Osteoblast (primary cell): Measurements from ENCODE around the gene PIGW. TPM values are rescaled to one million over a fixed set of nuclear protein-coding genes. Genes with fewer than 3 reads are reported as not detected.

Experiments
- DNase-seq: peaks from one replicate; pipeline ENCODE4 v3.0.0; 2011; ENCODE audit warnings: low spot score, mixed read lengths; ENCODE audit not compliant: insufficient read length; ENCODE audit errors: missing footprints
- H2AFZ ChIP-seq: 2 replicates; pipeline ENCODE4 v1.6.0; 2011; ENCODE audit warnings: mild to moderate bottlenecking, low read length
- H3K27ac ChIP-seq: 2 replicates; pipeline ENCODE4 v1.5.1; 2011; ENCODE audit warnings: mild to moderate bottlenecking, low read depth, low read length, moderate library complexity
- H3K27me3 ChIP-seq: 2 replicates; pipeline ENCODE4 v1.6.0; 2012; ENCODE audit warnings: mild to moderate bottlenecking, control low read depth, inconsistent platforms, low read length, moderate library complexity; ENCODE audit not compliant: insufficient read depth
- H3K36me3 ChIP-seq: 2 replicates; pipeline ENCODE4 v1.5.1; 2011; ENCODE audit warnings: mild to moderate bottlenecking, low read length, control low read depth, moderate library complexity; ENCODE audit not compliant: insufficient read depth
- H3K4me1 ChIP-seq: 2 replicates; pipeline ENCODE4 v1.5.1; 2011; ENCODE audit warnings: mild to moderate bottlenecking, low read length, control low read depth, moderate library complexity; ENCODE audit not compliant: insufficient read depth
- H3K4me2 ChIP-seq: 2 replicates; pipeline ENCODE4 v1.6.0; 2011; ENCODE audit warnings: mild to moderate bottlenecking, low read length; ENCODE audit not compliant: insufficient read depth
- H3K4me3 ChIP-seq: fragments of 200-600 bp; sonication (generic); 3 replicates; pipeline ENCODE4 v1.5.1; 2012; ENCODE audit warnings: mild to moderate bottlenecking, low read length, inconsistent platforms; ENCODE audit not compliant: insufficient read depth
- H3K79me2 ChIP-seq: 2 replicates; pipeline ENCODE4 v1.6.0; 2012; ENCODE audit warnings: mild to moderate bottlenecking, low read length, control low read depth, inconsistent platforms; ENCODE audit not compliant: insufficient read depth
- H3K9me3 ChIP-seq: 2 replicates; pipeline ENCODE4 v1.5.1; 2011; ENCODE audit warnings: low read depth, low read length, control low read depth
- H4K20me1 ChIP-seq: 2 replicates; pipeline ENCODE4 v1.6.0; 2012; ENCODE audit warnings: mild to moderate bottlenecking, low read length, control low read depth; ENCODE audit not compliant: insufficient read depth
- small RNA-seq: library from RNA; depleted of rRNA; stranded (forward); fragments of <200 nt; gene quantifications from one replicate; pipeline ENCODE3, GENCODE V24; 2012
- total RNA-seq: library from RNA; depleted of rRNA; stranded (reverse); fragments of >200 nt; gene quantifications from 2 replicates; pipeline ENCODE4 v1.2.3, GENCODE V29; 2012
- TF ChIP-seq, protein P1 (sequence below): IDR thresholded peaks from 2 replicates; pipeline ENCODE4 v1.5.1; 2011; ENCODE audit warnings: mild to moderate bottlenecking, low read depth, low read length, moderate library complexity; ENCODE audit errors: extremely low read depth

Gene PIGW
- total RNA-seq, 1 donor: 9.0 TPM

DNA sequence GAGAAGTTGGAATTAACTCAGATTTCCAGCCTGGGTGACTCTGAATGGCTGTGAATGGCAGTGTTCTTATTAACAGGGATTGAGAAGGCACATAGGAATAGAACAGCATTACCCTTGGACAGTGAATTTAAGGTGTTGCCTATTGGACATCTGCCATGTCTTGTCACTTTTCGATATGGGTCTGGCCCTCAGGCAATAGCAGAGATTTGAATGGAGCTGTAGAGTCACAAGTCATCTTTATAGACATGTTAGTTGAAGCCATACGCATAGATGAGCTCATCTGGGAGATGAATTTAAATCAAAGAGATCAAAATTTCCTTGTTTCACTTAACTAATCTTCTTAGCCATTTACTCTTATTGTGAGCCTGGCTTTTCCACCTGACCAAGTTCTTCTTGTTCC, 42.0 kb downstream of the PIGW start:
- TF ChIP-seq, protein P1, sequence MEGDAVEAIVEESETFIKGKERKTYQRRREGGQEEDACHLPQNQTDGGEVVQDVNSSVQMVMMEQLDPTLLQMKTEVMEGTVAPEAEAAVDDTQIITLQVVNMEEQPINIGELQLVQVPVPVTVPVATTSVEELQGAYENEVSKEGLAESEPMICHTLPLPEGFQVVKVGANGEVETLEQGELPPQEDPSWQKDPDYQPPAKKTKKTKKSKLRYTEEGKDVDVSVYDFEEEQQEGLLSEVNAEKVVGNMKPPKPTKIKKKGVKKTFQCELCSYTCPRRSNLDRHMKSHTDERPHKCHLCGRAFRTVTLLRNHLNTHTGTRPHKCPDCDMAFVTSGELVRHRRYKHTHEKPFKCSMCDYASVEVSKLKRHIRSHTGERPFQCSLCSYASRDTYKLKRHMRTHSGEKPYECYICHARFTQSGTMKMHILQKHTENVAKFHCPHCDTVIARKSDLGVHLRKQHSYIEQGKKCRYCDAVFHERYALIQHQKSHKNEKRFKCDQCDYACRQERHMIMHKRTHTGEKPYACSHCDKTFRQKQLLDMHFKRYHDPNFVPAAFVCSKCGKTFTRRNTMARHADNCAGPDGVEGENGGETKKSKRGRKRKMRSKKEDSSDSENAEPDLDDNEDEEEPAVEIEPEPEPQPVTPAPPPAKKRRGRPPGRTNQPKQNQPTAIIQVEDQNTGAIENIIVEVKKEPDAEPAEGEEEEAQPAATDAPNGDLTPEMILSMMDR: no peak
- H3K4me3 ChIP-seq: no peak overlapping the region
- no peaks in the 10 kb centered on the region for H3K9me3 ChIP-seq
- peaks cover 81% of the 10 kb centered on the region for H3K79me2 ChIP-seq
- no peak for DNase-seq
- no peak overlapping the region for H3K27ac ChIP-seq
- peaks cover 12% of the 10 kb centered on the region for H3K4me1 ChIP-seq
- peaks cover 52% of the 10 kb centered on the region for H4K20me1 ChIP-seq
- no peak overlapping the region for H3K4me2 ChIP-seq
- no peak overlapping the region for H2AFZ ChIP-seq
- H3K27me3 ChIP-seq: no peaks in the 10 kb centered on the region
- H3K36me3 ChIP-seq: peaks cover 69% of the 10 kb centered on the region

GRCh38 chr17:36578671-36579070, 43.9 kb downstream of the PIGW start:
- no peak overlapping the region for H3K27ac ChIP-seq
- H3K4me3 ChIP-seq: no peak overlapping the region
- H3K4me2 ChIP-seq: no peak overlapping the region
- TF ChIP-seq, protein P1: no peak
- H3K36me3 ChIP-seq: peaks cover 66% of the 10 kb centered on the region
- peaks cover 75% of the 10 kb centered on the region for H3K79me2 ChIP-seq
- no peaks in the 10 kb centered on the region for H3K27me3 ChIP-seq
- H3K9me3 ChIP-seq: no peaks in the 10 kb centered on the region
- peaks cover 39% of the 10 kb centered on the region for H4K20me1 ChIP-seq
- no peak for DNase-seq
- H2AFZ ChIP-seq: no peak overlapping the region
- H3K4me1 ChIP-seq: peaks cover 12% of the 10 kb centered on the region

DNA sequence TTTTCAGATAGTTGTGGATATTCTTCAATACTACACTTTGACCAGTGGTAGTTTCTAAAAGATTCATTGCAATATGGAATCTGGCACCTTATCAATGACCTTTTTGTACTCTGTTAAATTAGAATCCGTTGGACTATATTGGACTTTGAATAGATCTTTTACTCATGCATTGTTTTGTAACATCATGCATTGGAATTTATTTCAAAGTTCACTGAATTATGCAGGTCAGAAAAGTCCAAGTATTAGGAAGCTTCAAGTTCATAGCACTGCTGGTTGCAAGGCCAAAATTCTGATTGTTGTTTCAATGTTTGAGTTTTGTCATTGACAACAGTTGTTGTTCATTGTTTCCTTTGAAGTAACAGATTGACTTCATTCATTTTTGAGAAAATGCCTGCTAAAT, 49.0 kb downstream of the PIGW start:
- H3K36me3 ChIP-seq: peaks cover 83% of the 10 kb centered on the region

DNA sequence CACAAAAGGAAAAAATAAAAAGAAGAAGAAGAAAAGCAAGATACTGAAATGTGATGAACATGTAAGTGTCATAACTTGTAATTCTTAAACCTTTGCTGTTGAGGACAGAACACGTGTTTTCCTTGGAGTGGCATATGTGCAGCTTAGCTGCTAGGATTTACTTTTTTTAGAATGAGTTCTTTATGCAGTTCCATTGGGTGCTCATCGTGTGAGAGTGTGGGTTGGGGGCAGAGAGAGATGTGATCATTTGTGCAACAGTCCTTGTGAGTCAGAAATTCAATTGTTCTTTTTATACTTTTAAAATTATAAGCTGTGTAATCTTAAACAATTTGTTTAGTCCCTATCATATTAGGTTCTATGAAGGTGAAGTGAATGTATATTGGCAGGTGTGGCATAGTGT, 51.4 kb downstream of the PIGW start:
- H3K27me3 ChIP-seq: no peaks in the 10 kb centered on the region
- H4K20me1 ChIP-seq: peaks cover 12% of the 10 kb centered on the region
- H3K36me3 ChIP-seq: peaks cover 77% of the 10 kb centered on the region
- H2AFZ ChIP-seq: no peak overlapping the region
- H3K9me3 ChIP-seq: no peaks in the 10 kb centered on the region
- H3K27ac ChIP-seq: no peak overlapping the region
- peaks cover 37% of the 10 kb centered on the region for H3K79me2 ChIP-seq
- TF ChIP-seq, protein P1: no peak
- H3K4me3 ChIP-seq: no peak overlapping the region
- no peak overlapping the region for H3K4me2 ChIP-seq
- DNase-seq: no peak
- peaks cover 4% of the 10 kb centered on the region for H3K4me1 ChIP-seq

More for the DNA sequence above, 49.0 kb downstream of the PIGW start:
- Histone ChIP-seq H3K4me3 (no peak overlapping the region), H4K20me1 (peaks cover 16% of the 10 kb centered on the region), H3K27ac (no peak overlapping the region), H3K9me3 (no peaks in the 10 kb centered on the region), H3K27me3 (no peaks in the 10 kb centered on the region), H3K4me2 (no peak overlapping the region), H2AFZ (no peak overlapping the region), H3K4me1 (peaks cover 6% of the 10 kb centered on the region), H3K79me2 (peaks cover 52% of the 10 kb centered on the region)
- TF ChIP-seq, protein P1: no peak
- DNase-seq: no peak

Small RNA genes within 50 kb of the gene (small RNA-seq; reads per million reads assigned to genes)
- not detected for gene RNA5SP439

Other genes starting within 250 kb of the PIGW start
- gene TBC1D3G, start 211.1 kb upstream of the PIGW start, total RNA-seq: 2.9 TPM in 1 of 2 replicates, not detected in the other
- gene TBC1D3H, start 146.6 kb upstream of the PIGW start, total RNA-seq: not detected in 2 replicates
- 27.7 and 29.3 TPM in 2 replicates for gene ZNHIT3, start 48.3 kb upstream of the PIGW start, total RNA-seq
- 47.7 and 51.4 TPM in 2 replicates for gene MYO19, start 119 bp upstream of the PIGW start, total RNA-seq
- 61.9 and 67.2 TPM in 2 replicates for gene GGNBP2, start 9.9 kb downstream of the PIGW start, total RNA-seq
- gene DHRS11, start 56.9 kb downstream of the PIGW start, total RNA-seq: 2.9 and 3.3 TPM in 2 replicates
- 2.7 and 4.0 TPM in 2 replicates for gene MRM1, start 66.6 kb downstream of the PIGW start, total RNA-seq